Umbilical cord (tissue), 2 donors: Measurements from ENCODE around the gene CAST. TPM values are rescaled to one million over a fixed set of nuclear protein-coding genes. Genes with fewer than 3 reads are reported as not detected.
A peak's percentile ranks its signal among the peaks of the same experiment; 100 is the strongest.
"Not testable (repeated sequence)": the region's sequence is repeated elsewhere in the genome, so short reads cannot be mapped to it uniquely, and the experiment has no call there.

ENCODE experiments used
- DNase-seq: peaks from one replicate; pipeline ENCODE4 v3.0.0-alpha.2; 2015; ENCODE audit warnings: low spot score
- total RNA-seq: library from RNA; depleted of rRNA; stranded (reverse); fragments of >200 nt; gene quantifications from one replicate; pipeline ENCODE4 v1.2.3, GENCODE V29; 2014; ENCODE audit warnings: low replicate concordance; ENCODE audit not compliant: insufficient read depth

Gene CAST
- total RNA-seq, result 158 TPM

GRCh38 chr5:96661855-96662724 is at the start of gene CAST:
Gene CAST (plus strand): TSS chr5:96662376. CDS start chr5:96662423, 47 bp downstream.
- peak; percentile 97 for DNase-seq

- DNase-seq, result peak; percentile 84
Measured at GRCh38 chr5:96614110-96614691, 48.0 kb upstream of the CAST start.

GRCh38 chr5:96615223-96615622 is 47.0 kb upstream of the CAST start:
- DNase-seq, result no peak

- no peak for DNase-seq
Measured at GRCh38 chr5:96616801-96617200, 45.4 kb upstream of the CAST start.

- not testable (repeated sequence) for DNase-seq
Measured at GRCh38 chr5:96618311-96619016, 43.7 kb upstream of the CAST start.

- DNase-seq, result no peak
Measured at GRCh38 chr5:96619946-96620345, 42.2 kb upstream of the CAST start.

- no peak for DNase-seq
Measured at GRCh38 chr5:96624596-96624995, 37.6 kb upstream of the CAST start.

- DNase-seq, result no peak
Measured at GRCh38 chr5:96625365-96625764, 36.8 kb upstream of the CAST start.

GRCh38 chr5:96626956-96627355 is 35.2 kb upstream of the CAST start:
- no peak for DNase-seq

GRCh38 chr5:96627792-96628398 is 34.3 kb upstream of the CAST start:
- no peak for DNase-seq

GRCh38 chr5:96628406-96628805 is 33.8 kb upstream of the CAST start:
- DNase-seq, result no peak

GRCh38 chr5:96629774-96630173 is 32.4 kb upstream of the CAST start:
- DNase-seq, result peak; percentile 65

GRCh38 chr5:96633820-96634219 is 28.4 kb upstream of the CAST start:
- DNase-seq, result no peak

- no peak for DNase-seq
Measured at GRCh38 chr5:96634881-96635280, 27.3 kb upstream of the CAST start.

- no peak for DNase-seq
Measured at GRCh38 chr5:96636046-96636445, 26.1 kb upstream of the CAST start.

GRCh38 chr5:96636594-96636993 is 25.6 kb upstream of the CAST start:
- DNase-seq, result no peak

- DNase-seq, result peak; percentile 28
Measured at GRCh38 chr5:96637196-96637595, 25.0 kb upstream of the CAST start.

GRCh38 chr5:96638561-96638960 is 23.6 kb upstream of the CAST start:
- DNase-seq, result no peak

GRCh38 chr5:96640696-96641095 is 21.5 kb upstream of the CAST start:
- DNase-seq, result no peak

GRCh38 chr5:96641368-96642280 is 20.6 kb upstream of the CAST start:
- no peak for DNase-seq

- DNase-seq, result no peak
Measured at GRCh38 chr5:96642281-96642640, 19.9 kb upstream of the CAST start.
